GM23248 (cell line): ENCODE measurements around the gene ADAMTS9.

Experiments used
- EZH2 ChIP-seq: fragments of 200-600 bp; sonication (generic); IDR thresholded peaks from 2 replicates; pipeline ENCODE4 v1.6.1; 2018; ENCODE audit warnings: antibody characterized with exemption, mild to moderate bottlenecking; ENCODE audit not compliant: insufficient read depth, poor library complexity, severe bottlenecking
- EZH2phosphoT487 ChIP-seq: fragments of 200-600 bp; sonication (generic); IDR thresholded peaks from 2 replicates; pipeline ENCODE4 v1.6.1; 2018; ENCODE audit warnings: antibody characterized with exemption, moderate library complexity, mild to moderate bottlenecking, low read depth; ENCODE audit not compliant: insufficient read depth

- TF ChIP-seq EZH2 = no peak
- TF ChIP-seq EZH2phosphoT487 = no peak
These were observed 96.2 kb downstream of the ADAMTS9 start for GRCh38 chr3:64591615-64592014.
